ENCODE data around the gene VWF. TPM values are rescaled to one million over a fixed set of nuclear protein-coding genes. Genes with fewer than 3 reads are reported as not detected.

The VWF gene
- total and polyA plus RNA-seq, 10 of the 15 experiments (the other 5 are each of a cell fraction or from before 2014, with no cell fraction given) = 0.08 to 0.23 TPM; not detected in 8

GRCh38 chr12:6052940-6053329 lies 71.5 kb downstream of the VWF start:
- in situ Hi-C loops (cut with MboI) (no loop called here), intact Hi-C loops (cut with micrococcal nuclease; ENCODE audit: unreplicated experiment) (no loop called here)
- no peak overlapping the region for H3K9ac ChIP-seq (ENCODE audit: control insufficient read depth, insufficient read depth, low read length)
- H3K36me3 ChIP-seq (ENCODE audit: control insufficient read depth in 2 of 2, insufficient read depth in 2 of 2, low read length in 1 of 2) = no peaks in the 10 kb centered on the region
- WGBS (ENCODE audit: insufficient coverage, insufficient replicate concordance, low lambda C conversion rate, missing lambda C conversion rate) = 5% methylated on average over 4 of the region's 4 CpGs
- no peak overlapping the region for H2AFZ ChIP-seq (ENCODE audit: control insufficient read depth, low read depth, low read length)
- no peak overlapping the region for H3K27ac ChIP-seq (ENCODE audit: control insufficient read depth, insufficient read depth)
- SMC1A ChIA-PET (ENCODE audit: uncharacterized antibody, unreplicated experiment) = interaction anchor here (0.6 kb wide), 1 partner anchor 891 kb away, joined by 3 read pairs; the partner anchor contains the start of gene RNU7-1
- ATAC-seq (no peak), FAIRE-seq (no peak), DNase-seq (ENCODE audit: low read depth, low spot score) (no peak)
- TF ChIP-seq CHD2 (IDR thresholded peaks at IDR 0.05; ENCODE audit: borderline replicate concordance, low read depth, low read length) = no peak
- no peak for TF ChIP-seq SMARCA5 (IDR thresholded peaks at IDR 0.05)
- TF ChIP-seq, protein P1, sequence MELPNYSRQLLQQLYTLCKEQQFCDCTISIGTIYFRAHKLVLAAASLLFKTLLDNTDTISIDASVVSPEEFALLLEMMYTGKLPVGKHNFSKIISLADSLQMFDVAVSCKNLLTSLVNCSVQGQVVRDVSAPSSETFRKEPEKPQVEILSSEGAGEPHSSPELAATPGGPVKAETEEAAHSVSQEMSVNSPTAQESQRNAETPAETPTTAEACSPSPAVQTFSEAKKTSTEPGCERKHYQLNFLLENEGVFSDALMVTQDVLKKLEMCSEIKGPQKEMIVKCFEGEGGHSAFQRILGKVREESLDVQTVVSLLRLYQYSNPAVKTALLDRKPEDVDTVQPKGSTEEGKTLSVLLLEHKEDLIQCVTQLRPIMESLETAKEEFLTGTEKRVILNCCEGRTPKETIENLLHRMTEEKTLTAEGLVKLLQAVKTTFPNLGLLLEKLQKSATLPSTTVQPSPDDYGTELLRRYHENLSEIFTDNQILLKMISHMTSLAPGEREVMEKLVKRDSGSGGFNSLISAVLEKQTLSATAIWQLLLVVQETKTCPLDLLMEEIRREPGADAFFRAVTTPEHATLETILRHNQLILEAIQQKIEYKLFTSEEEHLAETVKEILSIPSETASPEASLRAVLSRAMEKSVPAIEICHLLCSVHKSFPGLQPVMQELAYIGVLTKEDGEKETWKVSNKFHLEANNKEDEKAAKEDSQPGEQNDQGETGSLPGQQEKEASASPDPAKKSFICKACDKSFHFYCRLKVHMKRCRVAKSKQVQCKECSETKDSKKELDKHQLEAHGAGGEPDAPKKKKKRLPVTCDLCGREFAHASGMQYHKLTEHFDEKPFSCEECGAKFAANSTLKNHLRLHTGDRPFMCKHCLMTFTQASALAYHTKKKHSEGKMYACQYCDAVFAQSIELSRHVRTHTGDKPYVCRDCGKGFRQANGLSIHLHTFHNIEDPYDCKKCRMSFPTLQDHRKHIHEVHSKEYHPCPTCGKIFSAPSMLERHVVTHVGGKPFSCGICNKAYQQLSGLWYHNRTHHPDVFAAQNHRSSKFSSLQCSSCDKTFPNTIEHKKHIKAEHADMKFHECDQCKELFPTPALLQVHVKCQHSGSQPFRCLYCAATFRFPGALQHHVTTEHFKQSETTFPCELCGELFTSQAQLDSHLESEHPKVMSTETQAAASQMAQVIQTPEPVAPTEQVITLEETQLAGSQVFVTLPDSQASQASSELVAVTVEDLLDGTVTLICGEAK (IDR thresholded peaks at IDR 0.05; ENCODE audit: borderline replicate concordance) = no peak
- no peak for TF ChIP-seq BCL3 (IDR thresholded peaks at IDR 0.05; ENCODE audit: borderline replicate concordance, insufficient read depth, low read depth, low read length, poor library complexity, severe bottlenecking)
- no peak for TF ChIP-seq SIN3A (IDR thresholded peaks at IDR 0.05; ENCODE audit: low read depth, low read length)
- TF ChIP-seq BMI1 (IDR thresholded peaks at IDR 0.05; ENCODE audit: borderline replicate concordance) = no peak
- CTCF ChIA-PET = interaction anchor here (1.1 to 1.5 kb wide), 4 partner anchors 14 to 232 kb away, joined by 3 to 5 read pairs (median 4); no protein-coding TSS in a partner anchor
- BruUV-seq (replicated peaks) = no TSS peak
- no peaks in the 10 kb centered on the region for H3K4me1 ChIP-seq (ENCODE audit: control insufficient read depth, insufficient read depth, low read length)
- H3K4me3 ChIP-seq = no peak overlapping the region
- RAD21 ChIA-PET (ENCODE audit: unreplicated experiment) = no interaction called here
- peaks cover 0 to 2% of the 10 kb centered on the region in 2 experiments; a peak in 1 of 4 replicates for H3K27me3 ChIP-seq (replicated peaks in 1 of 2; ENCODE audit: control insufficient read depth in 2 of 2, insufficient read depth in 2 of 2, low read length in 1 of 2)
- H3K79me2 ChIP-seq (ENCODE audit: control insufficient read depth, insufficient read depth, low read length) = no peaks in the 10 kb centered on the region
- H3K9me3 ChIP-seq (replicated peaks; ENCODE audit: control insufficient read depth, insufficient read depth, low read length) = no peaks in the 10 kb centered on the region
- POLR2A ChIA-PET = no interaction called here
- H3K4me2 ChIP-seq (ENCODE audit: control insufficient read depth, insufficient read depth) = no peak overlapping the region
- no peaks in the 10 kb centered on the region for H4K20me1 ChIP-seq (ENCODE audit: control insufficient read depth, insufficient read depth)
